ENCODE results near the gene OS9. TPM values are rescaled to one million over a fixed set of nuclear protein-coding genes. Genes with fewer than 3 reads are reported as not detected.

The OS9 gene
- total RNA-seq, 1 experiment from 2014 or later: 186 TPM

DNA sequence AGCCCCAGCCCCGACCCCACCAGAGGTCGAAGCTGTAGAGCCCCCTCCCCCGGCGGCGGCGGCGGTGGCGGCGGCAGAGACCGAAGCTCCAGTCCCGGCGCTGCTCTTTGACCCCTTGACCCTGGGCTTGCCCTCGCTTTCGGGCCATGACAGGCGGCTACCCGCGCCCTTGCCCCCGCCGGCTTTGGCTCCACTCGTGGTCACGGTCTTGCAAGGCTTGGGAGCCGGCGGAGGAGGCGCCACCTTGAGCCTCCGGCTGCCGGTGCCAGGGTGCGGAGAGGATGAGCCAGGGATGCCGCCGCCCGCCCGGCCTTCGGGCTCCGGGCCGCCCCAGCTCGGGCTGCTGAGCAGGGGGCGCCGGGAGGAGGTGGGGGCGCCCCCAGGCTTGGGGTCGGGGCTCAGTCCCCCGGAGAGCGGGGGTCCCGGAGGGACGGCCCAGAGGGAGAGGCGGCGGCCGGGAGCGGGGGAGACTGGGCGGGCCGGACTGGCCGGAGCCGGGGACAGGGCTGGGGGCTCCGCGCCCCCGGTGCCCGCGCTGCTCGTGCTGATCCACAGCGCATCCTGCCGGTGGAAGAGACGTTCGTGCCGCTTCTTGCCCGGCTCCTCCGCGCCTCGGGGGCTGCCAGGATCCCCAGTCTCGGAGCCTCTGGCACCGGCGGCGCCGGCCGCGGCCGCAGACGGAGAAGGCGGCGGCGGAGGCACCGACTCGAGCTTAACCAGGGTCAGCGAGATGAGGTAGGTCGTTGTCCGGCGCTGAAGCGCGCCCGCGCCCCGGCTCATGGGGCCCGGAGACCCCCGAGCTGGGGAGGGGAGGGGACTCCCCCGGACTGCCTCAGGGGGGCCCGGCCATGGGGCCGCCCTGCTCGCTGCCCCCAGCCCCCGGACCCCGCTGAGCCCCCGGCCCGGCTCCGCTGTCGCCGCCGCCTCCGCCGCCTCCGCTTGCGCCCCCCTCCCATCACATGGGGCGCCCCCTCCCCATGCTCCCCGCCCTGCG lies 43.8 kb downstream of the OS9 start:
- Histone ChIP-seq H3K4me1 (ENCODE audit: control insufficient read depth, insufficient read depth, low read length) (peaks cover 7% of the 10 kb centered on the region; the same call in 1 of the 2 replicates), H3K27me3 (ENCODE audit: control insufficient read depth, insufficient read depth, low read length) (no peaks in the 10 kb centered on the region; the same call in 1 of the 2 replicates), H3K4me3 (ENCODE audit: low read depth in 2 of 2, low read length in 2 of 2) (peak overlapping the region; percentile 38 to 54), H3K27ac (ENCODE audit: low read length) (no peak overlapping the region), H3K9me3 (ENCODE audit: control insufficient read depth, insufficient read depth, low read depth, low read length) (no peaks in the 10 kb centered on the region), H3K36me3 (ENCODE audit: control insufficient read depth, insufficient read depth, low read length) (peaks cover 3% of the 10 kb centered on the region; the same call in 1 of the 2 replicates)
- in situ Hi-C loops (cut with HindIII; ENCODE audit: low pct_unique_long_range_greater_than_20kb, low sequenced_read_pairs): no loop called here
- POLR2A ChIA-PET: no interaction called here
- intact Hi-C loops (cut with micrococcal nuclease; ENCODE audit: unreplicated experiment): loop anchor here (5.0 kb wide), 1 partner anchor 155 kb away; no protein-coding TSS in a partner anchor
- CTCF ChIA-PET: interaction anchor here (1.2 kb wide), 1 partner anchor 11 kb away, joined by 12 read pairs; no protein-coding TSS in a partner anchor
- TF ChIP-seq SIN3A (IDR thresholded peaks at IDR 0.05; ENCODE audit: borderline replicate concordance, insufficient read depth, low read depth, low read length) (no peak), POLR2AphosphoS5 (IDR thresholded peaks at IDR 0.05; ENCODE audit: low read depth, low read length) (no peak), TCF7L2 (IDR thresholded peaks at IDR 0.05; ENCODE audit: low read depth, low read length) (no peak), REST (IDR thresholded peaks at IDR 0.05; ENCODE audit: insufficient read depth in 1 of 2, low read depth in 2 of 2, low read length in 1 of 2) (no peak)
- TF ChIP-seq, protein P1, sequence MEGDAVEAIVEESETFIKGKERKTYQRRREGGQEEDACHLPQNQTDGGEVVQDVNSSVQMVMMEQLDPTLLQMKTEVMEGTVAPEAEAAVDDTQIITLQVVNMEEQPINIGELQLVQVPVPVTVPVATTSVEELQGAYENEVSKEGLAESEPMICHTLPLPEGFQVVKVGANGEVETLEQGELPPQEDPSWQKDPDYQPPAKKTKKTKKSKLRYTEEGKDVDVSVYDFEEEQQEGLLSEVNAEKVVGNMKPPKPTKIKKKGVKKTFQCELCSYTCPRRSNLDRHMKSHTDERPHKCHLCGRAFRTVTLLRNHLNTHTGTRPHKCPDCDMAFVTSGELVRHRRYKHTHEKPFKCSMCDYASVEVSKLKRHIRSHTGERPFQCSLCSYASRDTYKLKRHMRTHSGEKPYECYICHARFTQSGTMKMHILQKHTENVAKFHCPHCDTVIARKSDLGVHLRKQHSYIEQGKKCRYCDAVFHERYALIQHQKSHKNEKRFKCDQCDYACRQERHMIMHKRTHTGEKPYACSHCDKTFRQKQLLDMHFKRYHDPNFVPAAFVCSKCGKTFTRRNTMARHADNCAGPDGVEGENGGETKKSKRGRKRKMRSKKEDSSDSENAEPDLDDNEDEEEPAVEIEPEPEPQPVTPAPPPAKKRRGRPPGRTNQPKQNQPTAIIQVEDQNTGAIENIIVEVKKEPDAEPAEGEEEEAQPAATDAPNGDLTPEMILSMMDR (IDR thresholded peaks at IDR 0.05): peak; percentile 73
- ATAC-seq: peak; percentile 28
- DNase-seq (ENCODE audit: low read depth, low spot score): no peak
- no TSS peak for BruUV-seq (replicated peaks)

DNA sequence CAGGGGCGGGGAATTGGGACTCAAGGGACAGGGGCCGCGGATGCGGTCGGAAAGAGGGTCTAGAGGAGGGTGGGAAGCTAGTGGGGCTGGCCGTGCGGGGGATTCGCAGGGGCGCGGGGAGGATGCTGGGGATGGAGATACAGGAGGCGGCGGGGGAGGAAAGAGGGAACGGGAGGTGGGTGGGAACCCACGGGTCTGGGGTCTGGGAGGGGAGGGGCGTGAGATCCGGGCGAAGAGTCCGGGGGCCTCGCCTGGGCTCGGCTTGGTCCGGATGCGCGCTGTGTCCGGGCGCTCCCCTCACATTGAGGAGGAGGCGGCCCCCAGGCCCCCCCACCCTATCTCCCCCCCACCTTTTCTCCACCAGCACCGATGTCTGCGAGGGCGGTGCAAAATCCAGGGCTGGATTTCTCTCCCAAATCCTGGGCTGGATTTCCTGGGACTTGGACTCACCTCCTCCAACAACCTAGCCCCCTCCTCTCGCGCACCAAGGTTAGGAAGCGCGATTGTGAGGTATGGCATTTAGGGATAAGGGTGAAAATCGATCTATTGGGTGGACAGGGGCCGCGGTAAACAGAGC lies 44.8 kb downstream of the OS9 start, which contains the start of gene AGAP2:
Gene AGAP2 (minus strand): TSS at position 82 of the 577 bp plus-strand sequence. CDS start 496 bp downstream, outside the sequence.
- peaks cover 7% of the 10 kb centered on the region; the same call in 1 of the 2 replicates for H3K4me1 ChIP-seq (ENCODE audit: control insufficient read depth, insufficient read depth, low read length)
- TF ChIP-seq, protein P1 (IDR thresholded peaks at IDR 0.05): no peak
- TF ChIP-seq SIN3A (IDR thresholded peaks at IDR 0.05; ENCODE audit: borderline replicate concordance, insufficient read depth, low read depth, low read length) (no peak), REST (IDR thresholded peaks at IDR 0.05; ENCODE audit: insufficient read depth in 1 of 2, low read depth in 2 of 2, low read length in 1 of 2) (no peak)
- no peaks in the 10 kb centered on the region for H3K9me3 ChIP-seq (ENCODE audit: control insufficient read depth, insufficient read depth, low read depth, low read length)
- intact Hi-C loops (cut with micrococcal nuclease; ENCODE audit: unreplicated experiment): loop anchor here (5.0 kb wide), 1 partner anchor 156 kb away; no protein-coding TSS in a partner anchor
- peaks cover 3% of the 10 kb centered on the region; the same call in 1 of the 2 replicates for H3K36me3 ChIP-seq (ENCODE audit: control insufficient read depth, insufficient read depth, low read length)
- H3K27me3 ChIP-seq (ENCODE audit: control insufficient read depth, insufficient read depth, low read length): no peaks in the 10 kb centered on the region; the same call in 1 of the 2 replicates
- POLR2A ChIA-PET: no interaction called here
- BruUV-seq (replicated peaks): no TSS peak
- CTCF ChIA-PET: interaction anchor here (3.4 kb wide), 1 partner anchor 13 kb away, joined by 10 read pairs; no protein-coding TSS in a partner anchor
- H3K4me3 ChIP-seq (ENCODE audit: low read depth in 2 of 2, low read length in 2 of 2): peak within 1 kb of the TSS; percentile 38 to 54
- H3K27ac ChIP-seq (ENCODE audit: low read length): no peak within 1 kb of the TSS
- DNase-seq (ENCODE audit: low read depth, low spot score) (no peak), ATAC-seq (no peak)
- in situ Hi-C loops (cut with HindIII; ENCODE audit: low pct_unique_long_range_greater_than_20kb, low sequenced_read_pairs): no loop called here
